ENCODE measurements around the gene PTCH1. TPM values are rescaled to one million over a fixed set of nuclear protein-coding genes. Genes with fewer than 3 reads are reported as not detected.

The PTCH1 gene
- total and polyA plus RNA-seq, 7 donors: 0.81 to 7.5 (median 3.5) TPM

DNA sequence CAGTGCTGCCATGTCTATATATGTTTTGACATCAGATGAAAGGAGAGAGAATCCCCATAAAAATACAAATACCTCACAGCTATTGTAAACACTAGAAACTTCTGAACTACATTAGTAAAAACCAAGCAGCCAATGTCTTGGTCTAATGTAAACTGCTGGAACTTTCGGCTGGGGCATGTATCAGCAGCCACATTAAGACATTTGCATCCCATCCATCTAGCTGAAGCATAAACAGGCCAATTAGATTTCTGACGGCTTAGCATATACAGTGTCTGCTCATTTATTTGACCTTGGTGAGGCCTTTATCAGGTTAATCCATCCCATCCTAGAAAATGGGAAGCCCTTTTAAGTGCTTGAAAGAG is 65.7 kb downstream of the PTCH1 start:
- Histone ChIP-seq H3K27me3 (ENCODE audit: insufficient read depth in 3 of 3, low read length in 2 of 3) (no peaks in the 10 kb centered on the region), H3K36me3 (ENCODE audit: insufficient read depth in 1 of 2, low read depth in 1 of 2) (peaks cover 2 to 94% of the 10 kb centered on the region in 2 donors), H3K9me3 (no peaks in the 10 kb centered on the region), H3K4me3 (no peak overlapping the region), H3K4me1 (no peaks in the 10 kb centered on the region), H3K27ac (no peak overlapping the region)
- intact Hi-C loops (cut with DNase I): no loop called here
- ATAC-seq (no peak), DNase-seq (no peak)
- 86 to 92% (median 86%) methylated on average over 2 of the region's 2 CpGs for WGBS, 3 donors
- TF ChIP-seq, protein P1, sequence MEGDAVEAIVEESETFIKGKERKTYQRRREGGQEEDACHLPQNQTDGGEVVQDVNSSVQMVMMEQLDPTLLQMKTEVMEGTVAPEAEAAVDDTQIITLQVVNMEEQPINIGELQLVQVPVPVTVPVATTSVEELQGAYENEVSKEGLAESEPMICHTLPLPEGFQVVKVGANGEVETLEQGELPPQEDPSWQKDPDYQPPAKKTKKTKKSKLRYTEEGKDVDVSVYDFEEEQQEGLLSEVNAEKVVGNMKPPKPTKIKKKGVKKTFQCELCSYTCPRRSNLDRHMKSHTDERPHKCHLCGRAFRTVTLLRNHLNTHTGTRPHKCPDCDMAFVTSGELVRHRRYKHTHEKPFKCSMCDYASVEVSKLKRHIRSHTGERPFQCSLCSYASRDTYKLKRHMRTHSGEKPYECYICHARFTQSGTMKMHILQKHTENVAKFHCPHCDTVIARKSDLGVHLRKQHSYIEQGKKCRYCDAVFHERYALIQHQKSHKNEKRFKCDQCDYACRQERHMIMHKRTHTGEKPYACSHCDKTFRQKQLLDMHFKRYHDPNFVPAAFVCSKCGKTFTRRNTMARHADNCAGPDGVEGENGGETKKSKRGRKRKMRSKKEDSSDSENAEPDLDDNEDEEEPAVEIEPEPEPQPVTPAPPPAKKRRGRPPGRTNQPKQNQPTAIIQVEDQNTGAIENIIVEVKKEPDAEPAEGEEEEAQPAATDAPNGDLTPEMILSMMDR (IDR thresholded peaks at IDR 0.05): no peak

DNA sequence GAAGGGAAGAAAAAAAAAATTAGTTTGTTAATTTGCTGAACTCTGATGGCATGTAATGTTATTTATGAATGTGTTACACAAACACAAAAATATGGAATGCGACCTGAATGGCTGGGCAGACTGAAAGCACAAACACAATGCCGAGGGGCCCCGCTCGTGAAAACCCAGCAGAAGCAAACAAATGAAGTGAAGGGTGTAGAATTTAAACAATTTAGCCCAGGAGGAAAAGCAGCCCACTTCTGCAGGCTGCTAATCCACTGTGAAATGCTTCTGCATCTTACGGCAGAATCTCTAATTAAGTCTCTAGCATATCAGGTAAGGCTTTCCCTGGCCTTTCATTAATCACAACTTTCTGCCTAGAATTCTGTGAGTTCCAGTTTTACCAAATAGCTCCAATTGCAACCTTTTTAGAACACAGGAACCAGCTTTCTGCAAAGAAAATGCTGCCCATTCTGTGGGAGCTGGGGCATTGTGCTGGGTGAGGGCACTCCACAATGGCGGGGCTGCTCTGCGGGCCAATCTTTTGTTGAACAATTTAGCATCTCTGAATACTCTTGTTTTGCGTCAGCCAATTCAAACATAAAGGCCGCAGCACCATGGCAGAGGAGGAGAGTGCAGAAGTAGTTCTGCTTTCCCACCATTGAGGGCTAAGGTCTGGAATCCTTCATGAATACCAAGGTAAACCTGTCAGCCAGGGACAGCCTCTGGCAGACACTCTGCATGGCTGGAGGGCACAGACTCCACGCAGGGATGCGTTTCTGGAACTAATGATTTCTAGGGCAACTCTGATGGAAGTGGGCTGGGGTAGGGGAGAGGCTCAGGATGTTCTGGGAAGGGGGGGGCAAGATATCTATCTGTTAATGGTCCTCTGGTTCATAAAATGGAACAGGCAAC is 66.4 kb downstream of the PTCH1 start:
- no peak overlapping the region for H3K27ac ChIP-seq
- 87 to 92% (median 88%) methylated on average over 11 of the region's 11 CpGs for WGBS, 3 donors
- ATAC-seq (no peak), DNase-seq (no peak)
- H3K27me3 ChIP-seq (ENCODE audit: insufficient read depth in 3 of 3, low read length in 2 of 3): no peaks in the 10 kb centered on the region
- H3K4me1 ChIP-seq: no peaks in the 10 kb centered on the region
- peaks cover 2 to 94% of the 10 kb centered on the region in 2 donors for H3K36me3 ChIP-seq (ENCODE audit: insufficient read depth in 1 of 2, low read depth in 1 of 2)
- TF ChIP-seq, protein P1 (IDR thresholded peaks at IDR 0.05): no peak
- no peak overlapping the region for H3K4me3 ChIP-seq
- intact Hi-C loops (cut with DNase I): no loop called here
- no peaks in the 10 kb centered on the region for H3K9me3 ChIP-seq

DNA sequence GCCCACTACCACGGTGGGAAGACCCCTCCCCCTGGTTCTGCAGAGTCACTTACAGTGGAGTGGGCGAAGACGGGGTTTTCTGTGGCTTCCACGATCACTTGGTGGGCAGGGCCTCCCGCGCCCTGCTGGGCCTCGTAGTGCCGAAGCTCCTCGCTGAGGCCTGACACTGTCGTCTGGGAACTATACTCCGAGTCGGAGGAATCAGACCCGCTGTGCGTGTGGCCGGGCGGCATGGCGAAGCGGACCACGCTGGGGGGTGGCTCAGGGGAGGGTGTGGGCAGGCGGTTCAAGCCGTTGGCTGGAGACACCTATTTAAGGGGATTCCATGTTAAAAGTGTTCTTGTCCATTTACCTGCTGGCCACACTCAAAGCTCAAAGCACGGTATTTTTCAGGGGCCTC is 67.8 kb downstream of the PTCH1 start:
- DNase-seq (no peak), ATAC-seq (no peak)
- no peaks in the 10 kb centered on the region for H3K27me3 ChIP-seq (ENCODE audit: insufficient read depth in 3 of 3, low read length in 2 of 3)
- no peak overlapping the region for H3K27ac ChIP-seq
- TF ChIP-seq, protein P1 (IDR thresholded peaks at IDR 0.05): no peak
- H3K4me3 ChIP-seq: no peak overlapping the region
- peaks cover 2 to 95% of the 10 kb centered on the region in 2 donors for H3K36me3 ChIP-seq (ENCODE audit: insufficient read depth in 1 of 2, low read depth in 1 of 2)
- no peaks in the 10 kb centered on the region for H3K9me3 ChIP-seq
- 90 to 94% (median 90%) methylated on average over 22 of the region's 22 CpGs for WGBS, 3 donors
- H3K4me1 ChIP-seq: no peaks in the 10 kb centered on the region
- intact Hi-C loops (cut with DNase I): no loop called here

DNA sequence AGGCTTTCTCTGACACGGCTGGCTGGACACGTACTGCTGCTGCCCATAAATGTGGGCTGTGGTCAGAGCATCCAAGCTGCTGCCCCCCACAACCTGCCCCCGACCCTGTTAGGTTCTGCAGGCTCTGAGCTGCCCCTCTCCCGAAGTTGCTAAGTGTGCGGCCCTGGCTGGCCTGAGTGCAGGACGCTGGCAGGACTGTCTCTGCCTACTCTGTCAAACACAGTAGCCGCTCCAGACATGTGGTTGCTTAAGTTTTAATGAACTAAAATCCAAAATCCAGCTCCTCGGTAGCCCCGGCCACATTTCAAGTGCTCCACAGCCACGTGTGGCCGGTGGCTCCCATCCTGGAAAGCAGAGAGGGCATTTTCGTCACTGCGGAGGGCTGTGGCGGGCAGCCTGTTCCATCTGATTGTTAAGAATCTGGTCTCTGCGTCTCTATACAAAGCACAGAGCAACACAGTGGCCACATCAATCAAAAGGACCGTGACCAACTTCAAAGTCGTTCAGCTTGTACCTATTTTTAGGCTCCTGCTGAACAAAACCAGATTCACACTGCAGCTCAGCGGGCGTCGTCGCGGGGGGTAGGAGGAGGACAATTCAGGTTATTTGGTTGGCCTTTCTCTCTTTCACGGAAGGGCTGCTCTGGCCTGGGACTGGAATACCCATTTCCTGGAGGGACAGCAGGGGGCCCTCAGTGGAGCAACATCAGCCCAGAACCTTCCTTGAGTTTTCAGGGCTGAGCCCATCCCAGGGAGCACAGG is 68.9 kb downstream of the PTCH1 start:
- no peak for DNase-seq
- 73 to 80% (median 73%) methylated on average over 23 of the region's 23 CpGs for WGBS, 3 donors
- intact Hi-C loops (cut with DNase I): no loop called here
- Histone ChIP-seq H3K9me3 (no peaks in the 10 kb centered on the region), H3K4me1 (no peaks in the 10 kb centered on the region), H3K27ac (no peak overlapping the region), H3K27me3 (ENCODE audit: insufficient read depth in 3 of 3, low read length in 2 of 3) (no peaks in the 10 kb centered on the region), H3K36me3 (ENCODE audit: insufficient read depth in 1 of 2, low read depth in 1 of 2) (peaks cover 2 to 83% of the 10 kb centered on the region in 2 donors), H3K4me3 (no peak overlapping the region)
- TF ChIP-seq, protein P1 (IDR thresholded peaks at IDR 0.05): no peak
- ATAC-seq: peak in 1 of 4 donors; percentile 72
